GM12865 (cell line): ENCODE results near the gene BPGM.

Experiments used
- DNase-seq: peaks from one replicate; pipeline ENCODE4 v3.0.0; 2010; ENCODE audit warnings: low read depth
- H3K4me3 ChIP-seq: 2 replicates; pipeline ENCODE4 v1.5.1; 2011; ENCODE audit warnings: mild to moderate bottlenecking, low read depth, low read length, control low read depth
- CTCF ChIP-seq: IDR thresholded peaks from 2 replicates; pipeline ENCODE4 v1.5.1; 2011; ENCODE audit warnings: low read length, control low read depth, low read depth, inconsistent platforms; ENCODE audit not compliant: insufficient read depth; ENCODE audit errors: missing control alignments

Gene BPGM

GRCh38 chr7:134651991-134652390 is 5.3 kb downstream of the BPGM start:
- no peak for DNase-seq
- no peak overlapping the region for H3K4me3 ChIP-seq
- no peak for TF ChIP-seq CTCF

- DNase-seq, result no peak
- no peak overlapping the region for H3K4me3 ChIP-seq
- no peak for TF ChIP-seq CTCF
Observed at GRCh38 chr7:134654104-134654775, 7.6 kb downstream of the BPGM start.

GRCh38 chr7:134657526-134657925 is 10.9 kb downstream of the BPGM start:
- no peak overlapping the region for H3K4me3 ChIP-seq
- TF ChIP-seq CTCF, result no peak
- no peak for DNase-seq

GRCh38 chr7:134660242-134660785 is 13.7 kb downstream of the BPGM start:
- TF ChIP-seq CTCF, result no peak
- no peak for DNase-seq
- H3K4me3 ChIP-seq, result no peak overlapping the region

GRCh38 chr7:134660961-134661376 is 14.3 kb downstream of the BPGM start:
- no peak for DNase-seq
- H3K4me3 ChIP-seq, result no peak overlapping the region
- TF ChIP-seq CTCF, result no peak

GRCh38 chr7:134662166-134662870 is 15.7 kb downstream of the BPGM start:
- no peak for TF ChIP-seq CTCF
- no peak for DNase-seq
- no peak overlapping the region for H3K4me3 ChIP-seq
